ENCODE measurements around the gene FCHSD1.

DNA sequence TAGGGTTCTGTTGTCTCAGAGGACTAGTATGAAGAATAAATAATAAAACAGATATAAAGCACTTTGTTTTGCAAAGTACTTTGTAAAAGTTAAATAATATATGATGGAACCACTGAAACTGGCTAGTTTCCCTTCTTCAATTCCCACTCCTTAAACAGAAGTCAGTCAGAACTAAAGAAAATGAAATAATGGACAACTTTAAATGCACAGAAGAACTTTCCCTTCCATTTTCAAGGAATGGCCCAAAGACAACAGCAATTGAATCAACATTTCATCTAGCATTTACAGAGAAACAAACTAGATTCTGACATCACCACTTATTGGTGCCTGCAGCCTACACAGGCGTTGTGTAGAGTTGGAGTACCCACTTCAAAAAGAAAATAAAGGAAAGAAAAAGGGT, 48.6 kb downstream of the FCHSD1 start:
- no peak for TF ChIP-seq EZH2 (IDR thresholded peaks at IDR 0.05; ENCODE audit: borderline replicate concordance, low read depth, low read length, severe bottlenecking)
- TF ChIP-seq, protein P1, sequence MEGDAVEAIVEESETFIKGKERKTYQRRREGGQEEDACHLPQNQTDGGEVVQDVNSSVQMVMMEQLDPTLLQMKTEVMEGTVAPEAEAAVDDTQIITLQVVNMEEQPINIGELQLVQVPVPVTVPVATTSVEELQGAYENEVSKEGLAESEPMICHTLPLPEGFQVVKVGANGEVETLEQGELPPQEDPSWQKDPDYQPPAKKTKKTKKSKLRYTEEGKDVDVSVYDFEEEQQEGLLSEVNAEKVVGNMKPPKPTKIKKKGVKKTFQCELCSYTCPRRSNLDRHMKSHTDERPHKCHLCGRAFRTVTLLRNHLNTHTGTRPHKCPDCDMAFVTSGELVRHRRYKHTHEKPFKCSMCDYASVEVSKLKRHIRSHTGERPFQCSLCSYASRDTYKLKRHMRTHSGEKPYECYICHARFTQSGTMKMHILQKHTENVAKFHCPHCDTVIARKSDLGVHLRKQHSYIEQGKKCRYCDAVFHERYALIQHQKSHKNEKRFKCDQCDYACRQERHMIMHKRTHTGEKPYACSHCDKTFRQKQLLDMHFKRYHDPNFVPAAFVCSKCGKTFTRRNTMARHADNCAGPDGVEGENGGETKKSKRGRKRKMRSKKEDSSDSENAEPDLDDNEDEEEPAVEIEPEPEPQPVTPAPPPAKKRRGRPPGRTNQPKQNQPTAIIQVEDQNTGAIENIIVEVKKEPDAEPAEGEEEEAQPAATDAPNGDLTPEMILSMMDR (IDR thresholded peaks at IDR 0.05; ENCODE audit: extremely low read depth in 1 of 2, insufficient read depth in 1 of 2, low read depth in 1 of 2, low read length in 2 of 2), result no peak
- no peak for TF ChIP-seq JUN (IDR thresholded peaks at IDR 0.05; ENCODE audit: borderline replicate concordance, insufficient read depth, insufficient read length, low read depth)
- TF ChIP-seq POLR2A (IDR thresholded peaks at IDR 0.05; ENCODE audit: low read depth, low read length), result no peak
- TF ChIP-seq POLR2AphosphoS5 (IDR thresholded peaks at IDR 0.05; ENCODE audit: insufficient read depth, low read depth, low read length), result no peak
- no peak for TF ChIP-seq GATA2 (IDR thresholded peaks at IDR 0.05; ENCODE audit: insufficient read depth, insufficient read length, low read depth, low read length)
- TF ChIP-seq MYC (IDR thresholded peaks at IDR 0.05; ENCODE audit: low read depth, low read length), result no peak
- TF ChIP-seq, protein P2, sequence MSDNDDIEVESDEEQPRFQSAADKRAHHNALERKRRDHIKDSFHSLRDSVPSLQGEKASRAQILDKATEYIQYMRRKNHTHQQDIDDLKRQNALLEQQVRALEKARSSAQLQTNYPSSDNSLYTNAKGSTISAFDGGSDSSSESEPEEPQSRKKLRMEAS (IDR thresholded peaks at IDR 0.05; ENCODE audit: insufficient read depth, insufficient read length), result no peak

Measured in endothelial cell of umbilical vein (primary cell).